HepG2 (cell line): ENCODE results near the gene ITGB7. TPM values are rescaled to one million over a fixed set of nuclear protein-coding genes. Genes with fewer than 3 reads are reported as not detected.

Experiments
- ATAC-seq: fragments of 200-7000 bp; cut with Tn5 transposase; 3 replicates; pipeline ENCODE4 v1.9.1; 2020; ENCODE audit warnings: mild to moderate bottlenecking, moderate library complexity
- BruUV-seq: library from RNA; stranded (reverse); fragments of 400-500 nt; replicated peaks from 2 replicates; lab custom pipeline; 2021; lab: Mats Ljungman, UMichigan
- CTCF ChIA-PET: fragments of 300-600 bp; formaldehyde crosslinking; extraction: SDS; loops from one replicate; lab custom pipeline; 2021; ENCODE audit warnings: low total read pairs, inconsistent platforms, low intra/inter-chr PET ratio; lab: Yijun Ruan, JAX
- POLR2A ChIA-PET: fragments of 350-600 bp; sonication (Branson Sonifier 250); formaldehyde crosslinking; loops from one replicate; lab custom pipeline; 2020; ENCODE audit warnings: antibody characterized with exemption, inconsistent platforms; lab: Yijun Ruan, JAX
- DNase-seq: peaks from one replicate; pipeline ENCODE4 v3.0.0-alpha.2; 2015; ENCODE audit warnings: low spot score
- FAIRE-seq: peaks from 3 replicates; lab custom pipeline; 2011; peaks lifted over from hg19 to GRCh38; lab: Jason Lieb, UNC
- H2AFZ ChIP-seq: one replicate; pipeline ENCODE4 v1.6.1; 2011; ENCODE audit warnings: low read length, inconsistent platforms
- H3K27ac ChIP-seq: fragments of 300-600 bp; 3 replicates; pipeline ENCODE4 v1.8.0; 2011; ENCODE audit warnings: mixed run types, mild to moderate bottlenecking, mixed read lengths, low read length, inconsistent platforms; ENCODE audit not compliant: insufficient read depth; ENCODE audit errors: extremely low read length
- H3K27me3 ChIP-seq, 2 experiments: fragments of 200-600 bp in 1 of 2; 2 replicates in 1 of 2; 3 replicates in 1 of 2; pipeline versions ENCODE4 v1.6.0 to v1.8.0; 2011; ENCODE audit warnings: low read length in 2 of 2, mild to moderate bottlenecking in 2 of 2, moderate library complexity in 2 of 2, inconsistent platforms in 1 of 2; ENCODE audit not compliant: insufficient read depth in 2 of 2, control insufficient read depth in 1 of 2
- H3K36me3 ChIP-seq, 2 experiments: fragments of 200-600 bp in 1 of 2; replicated peaks in 1 of 2; 2 replicates in 1 of 2; 3 replicates in 1 of 2; pipeline versions ENCODE4 v1.5.1 to v1.8.0; 2011; ENCODE audit warnings: low read length in 2 of 2, inconsistent platforms in 1 of 2; ENCODE audit not compliant: insufficient read depth in 2 of 2, control insufficient read depth in 1 of 2
- H3K4me1 ChIP-seq: 2 replicates; pipeline ENCODE4 v1.5.1; 2012; ENCODE audit warnings: low read length, inconsistent platforms; ENCODE audit not compliant: insufficient read depth
- H3K4me2 ChIP-seq: 2 replicates; pipeline ENCODE4 v1.6.0; 2011; ENCODE audit warnings: low read depth, low read length, inconsistent platforms
- H3K4me3 ChIP-seq, 3 experiments: fragments of 200-600 bp in 1 of 3; sonication (generic), shearing (Covaris generic) in 1 of 3; replicated peaks in 1 of 3; 2 replicates each; pipeline ENCODE4 v1.5.1; 2011 to 2016; ENCODE audit warnings: low read length in 3 of 3, inconsistent platforms in 2 of 3, low read depth in 2 of 3, mild to moderate bottlenecking in 2 of 3, control low read depth in 1 of 3, mixed read lengths in 1 of 3; ENCODE audit not compliant: insufficient read depth in 1 of 3
- H3K79me2 ChIP-seq: one replicate; pipeline ENCODE4 v1.6.1; 2011; ENCODE audit warnings: low read length, inconsistent platforms; ENCODE audit not compliant: insufficient read depth
- H3K9ac ChIP-seq: 2 replicates; pipeline ENCODE4 v1.6.0; 2011; ENCODE audit warnings: mild to moderate bottlenecking, low read depth, low read length, inconsistent platforms; ENCODE audit not compliant: insufficient read depth
- H3K9me3 ChIP-seq: 2 replicates; pipeline ENCODE4 v1.5.1; 2012; ENCODE audit warnings: mild to moderate bottlenecking, low read length
- H4K20me1 ChIP-seq: 2 replicates; pipeline ENCODE4 v1.6.0; 2011; ENCODE audit warnings: inconsistent platforms, mild to moderate bottlenecking, low read length, moderate library complexity; ENCODE audit not compliant: insufficient read depth
- CC2D1A ChIP-seq: sonication (generic); formaldehyde crosslinking; IDR thresholded peaks from 2 replicates; pipeline ENCODE4 v1.8.1; 2023; ENCODE audit warnings: mild to moderate bottlenecking, missing genetic modification reagents
- GLI4 ChIP-seq: sonication (generic); formaldehyde crosslinking; IDR thresholded peaks from 2 replicates; pipeline ENCODE4 v1.5.1; 2020; ENCODE audit warnings: missing genetic modification reagents, mild to moderate bottlenecking, moderate library complexity, borderline replicate concordance
- KDM5A ChIP-seq: fragments of 200-600 bp; sonication (generic); IDR thresholded peaks from 2 replicates; pipeline ENCODE4 v1.7.0; 2018; ENCODE audit warnings: antibody characterized with exemption, mild to moderate bottlenecking, low read length, borderline replicate concordance
- KLF16 ChIP-seq, 2 experiments: sonication (generic) in 1 of 2; formaldehyde crosslinking in 1 of 2; IDR thresholded peaks; 2 replicates each; pipeline versions ENCODE4 v1.6.1 to v1.8.0; 2016 to 2023; ENCODE audit warnings: missing genetic modification reagents in 2 of 2, missing compliant biosample characterization in 1 of 2
- SMAD3 ChIP-seq: sonication (generic); formaldehyde crosslinking; IDR thresholded peaks from 2 replicates; pipeline ENCODE4 v1.4.0; 2020; ENCODE audit warnings: missing genetic modification reagents
- ZFP36 ChIP-seq: fragments of 150-350 bp; IDR thresholded peaks from 2 replicates; pipeline ENCODE4 v1.6.1; 2018; ENCODE audit warnings: borderline replicate concordance, low read length, low read depth; ENCODE audit not compliant: partially characterized antibody
- ZFP37 ChIP-seq: sonication (generic); formaldehyde crosslinking; IDR thresholded peaks from 2 replicates; pipeline ENCODE4 v1.4.0; 2020; ENCODE audit warnings: missing genetic modification reagents, borderline replicate concordance
- WGBS: methylation state at CpG from one replicate; pipeline ENCODE4 v1.1.6; 2017; ENCODE audit warnings: low lambda C conversion rate; 5-methylcytosine and 5-hydroxymethylcytosine counted together
- in situ Hi-C: cut with HindIII; loops from 2 replicates; pipeline ENCODE4 v1.10.0; 2017; ENCODE audit warnings: low pct_unique_long_range_greater_than_20kb; ENCODE audit not compliant: extremely low pct_ligation_motif_present
- intact Hi-C: fragments of 100-400 bp; cut with micrococcal nuclease; formaldehyde crosslinking; loops from one replicate; pipeline ENCODE4 v1.10.0; 2022; ENCODE audit not compliant: unreplicated experiment
- polyA plus RNA-seq, 8 experiments: library from polyadenylated mRNA; depleted of rRNA in 3 of 8; stranded (reverse) in 7 of 8; unstranded in 1 of 8; fragments of >200 nt; fragmentation: Illumina TruSeq in 4 of 8; extraction: Trizol in 4 of 8; gene quantifications; 2 replicates each; pipeline versions ENCODE4 v1.2.1 to v1.2.3, GENCODE V29; 2011 to 2016; ENCODE audit warnings: low read depth in 4 of 8, missing spikeins in 1 of 8, mixed read lengths in 1 of 8; ENCODE audit not compliant: insufficient read depth in 1 of 8
- total RNA-seq, 5 experiments: library from RNA; depleted of rRNA; stranded (reverse); fragments of >200 nt; fragmentation: Illumina TruSeq; extraction: Trizol; gene quantifications; 2 replicates each; pipeline ENCODE4 v1.2.3, GENCODE V29; 2016; ENCODE audit warnings: low read depth in 1 of 5
- TF ChIP-seq, protein P1 (sequence below): sonication (generic); formaldehyde crosslinking; IDR thresholded peaks from 2 replicates; pipeline ENCODE4 v1.9.0; 2021; ENCODE audit warnings: missing genetic modification reagents, mild to moderate bottlenecking, borderline replicate concordance

ITGB7 gene
- total and polyA plus RNA-seq, 2 of the 13 experiments (the other 11 are each of a cell fraction or from before 2014, with no cell fraction given), result 0.16 to 0.18 TPM

DNA sequence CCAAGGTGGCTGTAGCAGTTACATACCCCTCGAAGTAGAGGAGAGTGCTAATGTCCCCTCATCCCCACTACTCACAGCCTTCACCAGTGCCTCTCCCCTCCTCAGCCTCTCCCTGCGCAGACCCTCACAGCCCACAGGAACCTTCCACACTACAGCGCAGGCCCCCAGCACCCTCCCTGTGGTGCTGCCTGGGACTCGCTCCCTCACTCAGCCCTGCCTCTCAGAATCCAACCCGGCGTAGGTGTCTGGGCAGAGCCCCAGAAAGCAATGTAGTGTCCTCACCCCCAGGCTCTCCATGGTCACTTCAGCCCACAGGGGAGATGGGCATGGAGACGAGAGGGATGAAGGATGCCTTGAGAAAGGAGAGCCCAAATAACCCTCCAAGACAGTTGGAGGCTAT is 37.4 kb downstream of the ITGB7 start:
- no peak overlapping the region for H3K4me2 ChIP-seq
- no peak overlapping the region for H3K27ac ChIP-seq
- H3K36me3 ChIP-seq, result no peaks in the 10 kb centered on the region
- no peak overlapping the region for H3K9ac ChIP-seq
- intact Hi-C loops (no loop called here), in situ Hi-C loops (no loop called here)
- CTCF ChIA-PET, result no interaction called here
- no peak overlapping the region for H2AFZ ChIP-seq
- no peaks in the 10 kb centered on the region for H3K9me3 ChIP-seq
- BruUV-seq, result no TSS peak
- FAIRE-seq, result no peak
- POLR2A ChIA-PET, result no interaction called here
- no peaks in the 10 kb centered on the region for H3K27me3 ChIP-seq
- H3K4me1 ChIP-seq, result peaks cover 27% of the 10 kb centered on the region
- TF ChIP-seq GLI4 (CRISPR knock-in tag) (no peak), ZFP37 (no peak)
- H3K4me3 ChIP-seq, result no peak overlapping the region
- H4K20me1 ChIP-seq, result no peaks in the 10 kb centered on the region
- no peaks in the 10 kb centered on the region for H3K79me2 ChIP-seq
- DNase-seq, result no peak
- over 99% methylated on average over 7 of the region's 7 CpGs for WGBS
- ATAC-seq, result no peak

GRCh38 chr12:53166837-53167236 is 40.2 kb downstream of the ITGB7 start:
- FAIRE-seq (no peak), ATAC-seq (no peak), DNase-seq (no peak)
- Histone ChIP-seq H3K27me3 (no peaks in the 10 kb centered on the region), H3K4me1 (peaks cover 34% of the 10 kb centered on the region), H3K79me2 (no peaks in the 10 kb centered on the region), H3K9ac (no peak overlapping the region), H3K9me3 (no peaks in the 10 kb centered on the region), H2AFZ (no peak overlapping the region), H3K4me3 (no peak overlapping the region), H3K27ac (no peak overlapping the region), H3K4me2 (no peak overlapping the region), H4K20me1 (no peaks in the 10 kb centered on the region), H3K36me3 (no peaks in the 10 kb centered on the region)
- ChIA-PET CTCF (no interaction called here), POLR2A (no interaction called here)
- BruUV-seq, result no TSS peak
- TF ChIP-seq CC2D1A (CRISPR knock-in tag) (no peak), SMAD3 (CRISPR knock-in tag) (no peak), KDM5A (no peak), KLF16 (CRISPR knock-in tag; IDR thresholded peaks at IDR 0.05) (no peak), GLI4 (CRISPR knock-in tag) (no peak), ZFP36 (no peak)
- TF ChIP-seq, protein P1, sequence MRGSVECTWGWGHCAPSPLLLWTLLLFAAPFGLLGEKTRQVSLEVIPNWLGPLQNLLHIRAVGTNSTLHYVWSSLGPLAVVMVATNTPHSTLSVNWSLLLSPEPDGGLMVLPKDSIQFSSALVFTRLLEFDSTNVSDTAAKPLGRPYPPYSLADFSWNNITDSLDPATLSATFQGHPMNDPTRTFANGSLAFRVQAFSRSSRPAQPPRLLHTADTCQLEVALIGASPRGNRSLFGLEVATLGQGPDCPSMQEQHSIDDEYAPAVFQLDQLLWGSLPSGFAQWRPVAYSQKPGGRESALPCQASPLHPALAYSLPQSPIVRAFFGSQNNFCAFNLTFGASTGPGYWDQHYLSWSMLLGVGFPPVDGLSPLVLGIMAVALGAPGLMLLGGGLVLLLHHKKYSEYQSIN (CRISPR knock-in tag), result no peak
- intact Hi-C loops, result no loop called here
- in situ Hi-C loops, result no loop called here
